Fibroblast of pulmonary artery (primary cell): ENCODE data around the gene COL8A2.
A peak's percentile ranks its signal among the peaks of the same experiment; 100 is the strongest.

Source experiments
- DNase-seq: peaks from one replicate; pipeline ENCODE4 v3.0.0-alpha.2; 2010; ENCODE audit warnings: low read depth
- H3K4me3 ChIP-seq: replicated peaks from 2 replicates; pipeline ENCODE4 v1.5.1; 2011; ENCODE audit warnings: low read depth, mild to moderate bottlenecking, control low read depth, low read length, moderate library complexity
- TF ChIP-seq, protein P1 (sequence below): IDR thresholded peaks from 2 replicates; pipeline ENCODE4 v1.5.1; 2011; ENCODE audit warnings: mild to moderate bottlenecking, control low read depth, low read length, inconsistent platforms; ENCODE audit errors: missing control alignments

COL8A2 gene

DNA sequence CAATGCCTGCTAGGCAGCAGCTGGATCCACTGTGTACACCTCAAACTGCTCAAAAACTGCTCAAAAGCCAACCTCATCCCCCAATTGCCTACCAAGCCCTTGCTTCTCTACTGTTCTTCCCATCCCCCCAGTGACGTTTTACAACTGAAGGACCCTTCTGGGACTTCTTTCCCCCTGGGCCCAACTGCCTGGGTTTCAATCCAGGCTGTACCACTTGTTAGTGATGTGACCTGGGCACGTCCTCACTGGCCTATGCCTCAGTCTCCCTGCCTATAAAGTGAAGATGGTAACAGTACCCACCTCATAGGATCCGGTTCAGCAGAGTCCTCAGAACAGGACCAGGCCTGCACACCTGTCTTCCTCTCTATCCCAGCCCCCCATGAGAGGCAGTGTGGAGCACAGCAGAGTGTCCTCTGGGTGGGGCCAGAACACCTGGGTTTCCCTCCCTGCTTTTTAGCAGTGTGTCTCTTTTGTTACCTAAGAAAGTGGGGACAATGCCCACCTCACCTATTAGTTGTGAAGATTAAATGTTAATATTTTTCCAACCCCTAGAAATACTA, 43.0 kb downstream of the COL8A2 start:
- TF ChIP-seq, protein P1, sequence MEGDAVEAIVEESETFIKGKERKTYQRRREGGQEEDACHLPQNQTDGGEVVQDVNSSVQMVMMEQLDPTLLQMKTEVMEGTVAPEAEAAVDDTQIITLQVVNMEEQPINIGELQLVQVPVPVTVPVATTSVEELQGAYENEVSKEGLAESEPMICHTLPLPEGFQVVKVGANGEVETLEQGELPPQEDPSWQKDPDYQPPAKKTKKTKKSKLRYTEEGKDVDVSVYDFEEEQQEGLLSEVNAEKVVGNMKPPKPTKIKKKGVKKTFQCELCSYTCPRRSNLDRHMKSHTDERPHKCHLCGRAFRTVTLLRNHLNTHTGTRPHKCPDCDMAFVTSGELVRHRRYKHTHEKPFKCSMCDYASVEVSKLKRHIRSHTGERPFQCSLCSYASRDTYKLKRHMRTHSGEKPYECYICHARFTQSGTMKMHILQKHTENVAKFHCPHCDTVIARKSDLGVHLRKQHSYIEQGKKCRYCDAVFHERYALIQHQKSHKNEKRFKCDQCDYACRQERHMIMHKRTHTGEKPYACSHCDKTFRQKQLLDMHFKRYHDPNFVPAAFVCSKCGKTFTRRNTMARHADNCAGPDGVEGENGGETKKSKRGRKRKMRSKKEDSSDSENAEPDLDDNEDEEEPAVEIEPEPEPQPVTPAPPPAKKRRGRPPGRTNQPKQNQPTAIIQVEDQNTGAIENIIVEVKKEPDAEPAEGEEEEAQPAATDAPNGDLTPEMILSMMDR: no peak
- DNase-seq: no peak
- H3K4me3 ChIP-seq: no peak overlapping the region

DNA sequence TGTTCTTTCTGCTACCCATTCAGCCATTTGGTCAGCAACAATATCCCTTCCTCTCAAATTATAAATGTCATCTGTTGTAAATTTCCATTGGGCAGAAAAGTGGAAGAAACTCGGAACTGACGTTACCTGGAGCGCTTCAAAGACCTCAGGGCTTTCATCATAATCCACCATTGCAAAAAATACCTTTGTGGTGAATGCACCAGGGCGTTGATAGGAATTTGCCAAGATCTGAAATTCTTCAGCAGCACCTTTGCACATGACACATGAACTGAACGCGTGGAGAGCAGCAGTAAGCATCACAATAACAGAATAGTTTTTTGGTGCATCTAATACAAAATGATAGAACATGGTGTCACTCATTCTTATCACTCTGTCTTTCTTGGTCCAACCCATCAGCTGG, 44.2 kb downstream of the COL8A2 start:
- TF ChIP-seq, protein P1: no peak
- H3K4me3 ChIP-seq: no peak overlapping the region
- DNase-seq: no peak

DNA sequence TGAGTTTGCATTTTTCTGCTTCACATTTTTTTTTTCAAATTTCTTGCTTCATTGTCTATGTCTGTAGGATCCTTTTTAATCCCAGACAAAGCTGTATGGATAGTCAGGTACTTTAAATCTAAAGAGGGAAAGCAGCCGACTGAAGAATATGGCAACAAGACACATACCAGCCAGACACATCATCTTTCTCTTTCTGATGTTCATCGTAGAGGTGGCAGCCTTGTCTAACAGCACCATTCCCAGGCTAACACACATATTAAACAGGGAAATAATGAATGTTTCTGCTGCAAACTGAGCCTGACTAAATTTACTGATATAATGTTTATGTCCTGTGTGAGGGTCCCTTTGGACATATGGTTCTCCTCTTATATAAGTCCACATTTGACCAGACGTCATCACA, 44.8 kb downstream of the COL8A2 start:
- no peak overlapping the region for H3K4me3 ChIP-seq
- TF ChIP-seq, protein P1: no peak
- DNase-seq: no peak

DNA sequence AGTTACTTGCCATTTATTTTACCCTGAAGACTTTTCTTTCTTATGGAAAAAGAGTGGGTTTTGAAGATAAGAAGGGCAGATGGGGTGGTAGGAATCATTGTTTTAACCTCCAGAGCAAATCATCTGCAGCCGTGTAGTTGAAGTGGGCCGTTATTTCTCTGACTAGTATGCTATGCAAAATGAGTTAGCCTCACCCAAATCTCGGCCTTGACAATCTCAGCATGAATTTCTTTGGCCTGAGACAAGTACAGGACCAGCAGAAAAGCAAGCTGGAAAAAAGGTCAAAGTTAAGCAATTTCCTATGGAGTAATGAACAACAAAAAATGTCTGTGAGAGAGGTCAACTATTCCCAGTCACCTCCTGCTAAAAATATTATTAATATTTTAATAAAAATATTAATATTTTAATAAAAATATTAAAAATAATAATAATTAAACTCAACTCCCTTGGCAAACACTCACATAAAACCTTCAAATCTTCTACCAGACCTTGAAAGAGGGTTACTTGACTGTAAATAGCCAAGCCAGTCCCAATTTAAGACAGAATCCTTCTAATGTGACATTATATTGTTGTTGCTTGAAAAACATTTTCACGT, 47.9 kb downstream of the COL8A2 start:
- no peak overlapping the region for H3K4me3 ChIP-seq
- TF ChIP-seq, protein P1: no peak
- peak; percentile 32 for DNase-seq

DNA sequence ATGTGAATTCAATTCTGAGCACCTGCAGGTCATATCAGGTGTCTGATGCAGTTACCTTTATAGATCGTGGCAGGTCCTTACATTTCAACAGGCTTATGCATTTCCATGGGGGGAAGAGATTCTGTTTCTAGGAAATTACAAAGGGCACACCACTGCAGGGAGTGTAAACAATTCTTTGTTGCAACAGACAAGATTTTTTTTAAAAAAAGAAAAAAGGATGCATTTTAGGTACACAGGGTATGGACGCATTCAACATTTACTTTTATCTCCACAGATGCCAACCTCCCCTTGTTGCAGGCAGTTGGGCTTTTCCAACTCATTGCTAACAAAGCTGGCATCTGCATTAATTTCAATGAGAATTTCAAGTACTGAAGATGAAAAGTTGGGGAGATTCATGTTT, 54.7 kb downstream of the COL8A2 start:
- TF ChIP-seq, protein P1: no peak
- DNase-seq: no peak
- H3K4me3 ChIP-seq: no peak overlapping the region

DNA sequence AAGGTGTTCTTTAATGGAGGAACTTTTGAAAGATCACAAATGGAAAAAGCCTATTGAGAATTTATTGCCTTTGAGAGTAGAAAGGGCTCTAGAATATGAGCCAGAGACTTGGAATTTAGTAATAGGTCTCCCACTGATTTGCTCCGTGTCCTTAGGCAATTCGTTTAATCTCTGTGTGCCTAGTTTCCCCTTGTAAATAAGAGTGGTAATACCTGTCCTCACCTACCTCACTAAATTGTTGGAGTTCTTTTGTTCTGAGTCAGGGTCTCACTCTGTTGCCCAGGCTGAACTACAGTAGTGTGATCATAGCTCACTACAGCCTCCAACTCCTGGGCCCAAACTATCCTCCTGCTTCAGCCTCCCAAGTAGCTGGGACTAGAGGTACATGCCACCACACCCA, 56.2 kb downstream of the COL8A2 start:
- DNase-seq: no peak
- TF ChIP-seq, protein P1: no peak

DNA sequence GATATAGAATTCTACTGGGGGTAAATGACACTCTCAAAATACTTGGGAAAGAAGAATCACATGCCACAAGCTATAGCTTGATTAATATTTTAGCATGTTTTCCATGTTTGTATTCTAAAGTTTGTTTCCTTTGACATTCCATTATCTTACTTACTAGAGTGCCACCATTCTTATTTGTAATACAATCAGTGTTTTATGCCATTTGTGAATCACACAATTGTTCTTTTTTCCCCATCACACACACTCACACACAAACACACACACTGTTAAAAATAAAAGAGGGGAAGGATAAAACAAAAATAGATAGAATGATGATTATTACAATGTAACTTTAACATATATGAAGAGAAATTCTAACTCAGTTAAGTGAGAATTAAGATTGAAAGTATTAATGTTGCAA, 57.2 kb downstream of the COL8A2 start:
- TF ChIP-seq, protein P1: no peak
- no peak overlapping the region for H3K4me3 ChIP-seq
- no peak for DNase-seq

More for the DNA sequence above, 56.2 kb downstream of the COL8A2 start:
- no peak overlapping the region for H3K4me3 ChIP-seq
